Airway epithelial cell (primary cell): ENCODE measurements around the gene ROBO1. TPM values are rescaled to one million over a fixed set of nuclear protein-coding genes. Genes with fewer than 3 reads are reported as not detected.

Experiments used
- total RNA-seq: library from RNA; depleted of rRNA; stranded (reverse); fragments of >200 nt; gene quantifications from 2 replicates; pipeline ENCODE4 v1.2.3, GENCODE V29; 2015

ROBO1 gene
- total RNA-seq, result 19.7 and 35.8 TPM in 2 replicates

DNA sequence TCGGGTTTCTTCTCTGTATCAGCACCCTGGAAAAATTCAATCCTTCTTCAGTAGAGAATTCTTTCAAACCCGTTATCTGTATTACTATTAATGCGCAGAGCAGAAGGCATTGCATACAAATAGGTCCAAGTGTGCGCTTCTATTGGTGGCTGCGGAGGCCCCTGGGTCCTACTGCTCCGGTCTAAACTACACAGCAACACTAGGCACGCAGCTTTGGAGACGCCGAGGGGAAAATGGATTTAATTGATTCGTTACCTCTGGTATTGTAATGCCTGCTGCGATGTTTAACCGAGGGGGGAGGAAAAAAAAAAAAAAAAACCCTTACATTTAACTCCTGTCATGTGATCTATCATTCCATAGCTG lies at the start of gene ROBO1:
Gene ROBO1, minus strand, starts transcription at position 94 of the 363 bp plus-strand sequence.

